HG03442 (cell line): ENCODE measurements around the gene MRPS35.
"Not testable (repeated sequence)": the region's sequence is repeated elsewhere in the genome, so short reads cannot be mapped to it uniquely, and the experiment has no call there.

ENCODE experiments used
- ATAC-seq: cut with Tn5 transposase; IDR thresholded peaks from one replicate; pipeline ENCODE4 v1.9.1; 2021; ENCODE audit warnings: mild to moderate bottlenecking, moderate library complexity; ENCODE audit not compliant: unreplicated experiment

MRPS35 gene

GRCh38 chr12:27707216-27707615 lies 3.4 kb upstream of the MRPS35 start:
- ATAC-seq, result no peak

GRCh38 chr12:27709212-27709931 lies 1.3 kb upstream of the MRPS35 start:
- no peak for ATAC-seq

GRCh38 chr12:27709932-27710591 lies 570 bp upstream of the MRPS35 start:
- peak; percentile 33 for ATAC-seq

- ATAC-seq, result peak; percentile 18
These were observed 668 bp downstream of the MRPS35 start for GRCh38 chr12:27711317-27711682.

GRCh38 chr12:27711967-27712366 lies 1.3 kb downstream of the MRPS35 start:
- no peak for ATAC-seq

GRCh38 chr12:27723212-27723611 lies 12.6 kb downstream of the MRPS35 start:
- no peak for ATAC-seq

GRCh38 chr12:27730097-27730588 lies 19.5 kb downstream of the MRPS35 start:
- no peak for ATAC-seq

- no peak for ATAC-seq
These were observed 21.6 kb downstream of the MRPS35 start for GRCh38 chr12:27732281-27732680.

- ATAC-seq, result no peak
These were observed 22.5 kb downstream of the MRPS35 start for GRCh38 chr12:27733052-27733656.

GRCh38 chr12:27733791-27734190 lies 23.2 kb downstream of the MRPS35 start:
- no peak for ATAC-seq

- not testable (repeated sequence) for ATAC-seq
These were observed 23.7 kb downstream of the MRPS35 start for GRCh38 chr12:27734321-27734720.

- no peak for ATAC-seq
These were observed 33.0 kb downstream of the MRPS35 start for GRCh38 chr12:27743601-27744000.

- not testable (repeated sequence) for ATAC-seq
These were observed 35.1 kb downstream of the MRPS35 start for GRCh38 chr12:27745734-27746133.

- no peak for ATAC-seq
These were observed 36.6 kb downstream of the MRPS35 start for GRCh38 chr12:27747111-27747820.

GRCh38 chr12:27751386-27752047 lies 40.9 kb downstream of the MRPS35 start:
- ATAC-seq, result no peak

GRCh38 chr12:27754795-27755194 lies 44.2 kb downstream of the MRPS35 start:
- ATAC-seq, result no peak

- ATAC-seq, result no peak
These were observed 46.1 kb downstream of the MRPS35 start for GRCh38 chr12:27756670-27757195.

- peak; percentile 47 for ATAC-seq
These were observed 52.1 kb downstream of the MRPS35 start for GRCh38 chr12:27762757-27763156.

GRCh38 chr12:27766587-27766986 lies 56.0 kb downstream of the MRPS35 start:
- ATAC-seq, result no peak

GRCh38 chr12:27769142-27769673 lies 58.6 kb downstream of the MRPS35 start:
- ATAC-seq, result no peak
